GM18498 (cell line): ENCODE data around the gene OTOF.

ENCODE experiments used
- ATAC-seq: cut with Tn5 transposase; IDR thresholded peaks from one replicate; pipeline ENCODE4 v1.9.1; 2021; ENCODE audit warnings: mild to moderate bottlenecking, moderate library complexity; ENCODE audit not compliant: unreplicated experiment

OTOF gene

DNA sequence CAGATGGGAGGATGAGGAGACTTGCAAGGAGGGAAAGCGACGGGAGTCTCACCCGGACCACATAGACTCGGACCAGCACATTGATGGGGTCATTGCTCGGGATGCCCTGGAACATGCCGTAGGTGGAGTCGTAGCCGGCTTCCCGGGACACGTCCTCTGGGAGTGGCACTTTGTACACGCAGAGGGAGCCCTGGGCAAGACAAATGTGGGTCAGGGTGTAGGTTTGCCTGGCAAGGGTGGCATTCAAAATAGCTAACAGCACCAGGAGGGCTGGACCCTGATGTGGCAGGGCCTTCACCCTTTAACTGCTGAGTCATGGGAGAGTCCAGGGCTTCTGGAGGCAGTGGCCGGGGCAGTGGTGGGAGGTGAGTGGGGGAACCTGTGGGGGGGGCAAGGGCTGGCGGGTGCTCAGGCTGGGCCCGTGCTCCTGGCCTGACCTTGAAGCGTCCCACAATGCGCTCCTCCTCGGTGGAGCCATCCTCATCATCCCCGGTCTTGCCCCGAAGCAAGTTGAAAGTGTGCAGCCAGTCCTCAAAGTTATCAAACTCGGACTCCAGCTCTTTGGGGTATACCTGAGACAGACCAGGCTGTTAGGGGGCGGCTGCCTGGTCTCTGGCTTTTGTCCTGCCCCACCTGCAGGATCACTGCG is 11.1 kb downstream of the OTOF start:
- no peak for ATAC-seq

GRCh38 chr2:26465981-26466471 is 11.9 kb downstream of the OTOF start:
- no peak for ATAC-seq

DNA sequence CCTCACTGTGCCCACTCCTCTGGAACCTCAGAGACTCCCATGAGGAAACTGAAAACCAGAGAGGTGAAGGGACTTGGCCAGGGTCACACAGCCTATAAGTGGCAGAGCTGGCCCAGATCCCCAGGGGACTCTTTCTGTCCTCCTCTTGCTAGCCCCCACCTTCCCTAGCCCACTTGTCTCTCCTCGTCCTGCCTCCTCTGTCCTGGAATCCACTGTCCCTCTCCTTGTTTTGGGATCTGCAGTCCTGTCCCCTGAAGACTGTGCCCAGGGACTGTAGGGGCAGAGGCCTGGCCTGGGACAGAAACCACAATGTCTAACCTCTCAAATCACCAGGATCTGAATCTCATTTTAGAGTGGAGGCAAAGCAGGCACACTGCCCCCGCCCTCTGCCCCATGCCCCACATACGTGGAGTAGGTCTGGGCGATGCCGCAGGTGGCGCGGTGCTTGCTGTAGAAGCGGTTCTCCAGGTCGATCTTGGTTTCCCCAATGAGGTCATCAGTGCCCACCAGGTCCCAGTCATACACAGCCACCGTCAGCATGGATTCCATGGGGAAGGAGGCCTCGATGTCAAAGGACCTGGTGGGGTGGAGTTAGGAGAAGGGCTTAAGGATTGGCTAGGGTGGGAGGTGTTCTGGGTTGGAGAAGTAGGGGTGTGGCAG is 12.5 kb downstream of the OTOF start:
- ATAC-seq = no peak

- no peak for ATAC-seq
Observed at GRCh38 chr2:26464390-26465265, 13.3 kb downstream of the OTOF start.

DNA sequence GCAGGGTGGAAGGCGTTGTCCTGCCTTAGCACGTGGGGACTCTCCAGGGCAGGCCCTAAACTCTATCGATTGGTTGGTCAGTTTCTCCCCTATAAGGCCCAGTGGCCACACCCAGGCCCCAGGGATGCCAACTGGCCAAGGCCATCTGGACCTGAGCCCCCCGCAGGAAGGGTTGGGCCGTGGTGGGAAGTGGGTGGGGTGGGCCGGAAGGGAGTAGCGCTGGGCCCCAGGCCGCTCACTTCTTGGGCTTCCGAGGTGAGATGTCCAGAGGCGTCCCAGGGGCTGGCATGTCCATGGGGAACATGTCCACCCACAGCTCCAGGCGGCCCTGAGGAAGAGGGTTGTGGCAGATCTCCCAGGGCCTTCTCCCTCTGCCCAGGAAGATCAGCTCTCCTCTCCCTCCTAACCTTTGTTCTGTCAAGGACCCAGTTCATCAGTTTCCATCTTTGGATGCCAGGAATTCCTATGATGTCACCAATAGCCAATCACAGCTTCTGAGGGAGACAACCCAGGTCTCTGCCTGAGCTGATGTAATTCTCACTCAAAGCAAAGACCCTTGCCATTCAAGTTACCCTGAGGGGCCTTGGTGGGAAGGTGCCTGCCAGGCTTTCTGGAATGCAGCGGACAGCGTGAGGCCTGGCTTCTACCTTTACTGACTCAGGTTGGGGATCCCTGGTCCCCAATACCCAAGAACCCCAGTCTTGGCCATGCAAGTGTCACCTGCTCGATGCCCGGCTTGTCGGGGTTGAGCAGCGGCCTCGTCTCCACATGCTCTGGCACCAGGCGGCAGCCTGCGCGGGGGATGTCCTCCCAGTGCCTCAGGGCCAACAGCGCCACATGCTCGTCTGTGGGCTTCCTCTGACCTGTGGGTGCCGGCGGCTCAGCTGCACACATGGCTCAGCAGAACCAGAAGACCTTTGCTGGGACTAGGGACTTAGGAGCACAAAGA is 14.4 kb downstream of the OTOF start:
- ATAC-seq = no peak

GRCh38 chr2:26462511-26463243 is 15.2 kb downstream of the OTOF start:
- ATAC-seq = no peak

- ATAC-seq = no peak
Observed at GRCh38 chr2:26462100-26462499, 15.8 kb downstream of the OTOF start.

- ATAC-seq = no peak
Observed at GRCh38 chr2:26461601-26462023, 16.3 kb downstream of the OTOF start.

GRCh38 chr2:26460613-26461031 is 17.3 kb downstream of the OTOF start:
- ATAC-seq = no peak

GRCh38 chr2:26459991-26460612 is 17.8 kb downstream of the OTOF start:
- ATAC-seq = no peak

- no peak for ATAC-seq
Observed at GRCh38 chr2:26458365-26459042, 19.4 kb downstream of the OTOF start.

GRCh38 chr2:26457695-26458364 is 20.1 kb downstream of the OTOF start:
- ATAC-seq = no peak

GRCh38 chr2:26457251-26457666 is 20.7 kb downstream of the OTOF start:
- no peak for ATAC-seq

DNA sequence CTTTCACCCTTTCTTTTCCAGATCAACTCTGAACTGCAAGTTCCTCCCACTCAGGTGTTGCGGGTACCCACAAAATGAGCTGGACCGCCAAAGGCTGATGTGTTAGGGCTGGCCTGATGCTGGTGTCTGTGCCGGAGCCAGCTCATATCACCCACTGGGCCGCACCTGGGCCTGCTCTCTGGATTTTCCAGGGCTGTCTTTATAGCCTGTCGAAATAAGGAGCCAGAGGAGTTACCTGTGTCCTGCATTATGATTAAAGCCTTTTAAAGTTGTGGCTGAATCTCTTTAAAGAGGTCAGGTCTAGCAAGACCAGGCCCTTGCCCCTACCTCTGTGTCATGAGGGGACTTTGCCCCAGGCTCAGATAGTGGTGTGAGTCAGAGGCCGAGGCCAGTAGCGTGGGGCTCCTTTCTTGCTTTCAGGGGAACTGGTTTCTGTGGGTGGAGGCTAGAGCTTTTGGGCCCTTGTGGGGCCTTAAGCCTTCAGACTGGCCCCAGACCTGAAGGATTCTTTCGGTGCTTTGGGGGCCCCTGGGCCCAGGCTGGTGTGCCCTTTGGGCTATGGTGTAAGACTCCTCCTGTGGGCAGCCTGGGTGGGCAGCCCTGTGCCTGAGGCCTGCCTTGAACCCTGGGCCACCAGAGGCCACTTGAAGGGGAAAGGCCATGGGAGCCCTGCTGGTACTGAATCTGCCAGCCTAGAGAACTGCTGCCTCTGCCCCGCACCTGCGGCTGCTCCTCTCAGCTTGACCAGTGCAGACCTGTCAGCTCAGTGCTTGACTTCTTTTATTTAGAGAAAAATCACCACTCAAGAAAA is 21.3 kb downstream of the OTOF start:
- ATAC-seq = no peak

DNA sequence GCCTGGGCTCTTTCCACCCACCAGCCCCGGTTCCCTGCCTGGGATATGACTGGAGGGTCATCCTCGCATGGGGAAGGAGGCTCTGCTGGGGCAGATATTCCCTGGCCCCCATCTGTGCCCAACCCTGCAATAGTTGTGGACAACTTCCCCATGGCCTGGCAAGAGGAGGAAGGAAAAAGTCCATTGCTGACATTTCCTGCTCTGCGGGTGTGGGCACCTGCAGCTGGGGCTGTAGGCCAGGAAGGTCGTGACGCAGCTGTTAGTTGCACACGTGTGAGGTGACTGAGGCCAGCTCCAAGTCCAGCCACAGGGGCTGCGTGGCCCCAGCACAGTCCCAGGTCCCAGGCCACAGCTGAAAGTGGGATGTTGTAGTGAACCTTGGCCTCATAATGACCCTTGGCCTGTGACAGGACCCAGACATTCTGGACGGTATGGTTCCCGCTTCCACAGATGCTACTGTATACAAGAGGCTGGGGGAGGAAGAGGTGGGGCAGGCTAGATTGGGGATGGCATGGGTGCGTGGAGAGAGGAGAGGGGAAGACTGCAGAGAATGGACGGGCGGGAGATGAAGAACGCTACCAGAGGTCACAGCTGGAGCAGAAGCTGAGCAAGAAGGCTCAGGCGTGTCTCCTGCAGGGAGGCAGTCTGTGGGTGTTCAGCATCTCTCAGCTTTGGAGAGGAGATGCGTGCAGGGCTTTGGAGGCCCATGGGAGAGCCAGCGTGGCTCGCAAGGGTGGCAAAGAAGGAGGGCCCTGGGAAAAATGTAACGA is 22.1 kb downstream of the OTOF start:
- no peak for ATAC-seq

GRCh38 chr2:26455037-26455669 is 22.8 kb downstream of the OTOF start:
- ATAC-seq = no peak
